Measurements from ENCODE around the gene ITGA4.

Gene ITGA4

GRCh38 chr2:181471783-181472182 lies 14.6 kb downstream of the ITGA4 start:
- TF ChIP-seq CTCF (IDR thresholded peaks at IDR 0.05; ENCODE audit: borderline replicate concordance, control extremely low read depth, extremely low read depth, insufficient read depth, missing control alignments), result no peak
- in situ Hi-C loops (cut with MboI; ENCODE audit: low sequenced_read_pairs, unreplicated experiment), result no loop called here
- DNase-seq (ENCODE audit: low spot score), result no peak

- no peak for TF ChIP-seq CTCF (IDR thresholded peaks at IDR 0.05; ENCODE audit: borderline replicate concordance, control extremely low read depth, extremely low read depth, insufficient read depth, missing control alignments)
- in situ Hi-C loops (cut with MboI; ENCODE audit: low sequenced_read_pairs, unreplicated experiment), result no loop called here
- no peak for DNase-seq (ENCODE audit: low spot score)
These were observed 15.8 kb downstream of the ITGA4 start for GRCh38 chr2:181472990-181473389.

GRCh38 chr2:181474222-181474881 lies 17.2 kb downstream of the ITGA4 start:
- TF ChIP-seq CTCF (IDR thresholded peaks at IDR 0.05; ENCODE audit: borderline replicate concordance, control extremely low read depth, extremely low read depth, insufficient read depth, missing control alignments), result no peak
- DNase-seq (ENCODE audit: low spot score), result no peak
- in situ Hi-C loops (cut with MboI; ENCODE audit: low sequenced_read_pairs, unreplicated experiment), result no loop called here

- in situ Hi-C loops (cut with MboI; ENCODE audit: low sequenced_read_pairs, unreplicated experiment), result no loop called here
- TF ChIP-seq CTCF (IDR thresholded peaks at IDR 0.05; ENCODE audit: borderline replicate concordance, control extremely low read depth, extremely low read depth, insufficient read depth, missing control alignments), result no peak
These were observed 26.0 kb downstream of the ITGA4 start for GRCh38 chr2:181483211-181483610.

GRCh38 chr2:181483876-181484275 lies 26.7 kb downstream of the ITGA4 start:
- DNase-seq (ENCODE audit: low spot score), result no peak
- in situ Hi-C loops (cut with MboI; ENCODE audit: low sequenced_read_pairs, unreplicated experiment), result no loop called here
- TF ChIP-seq CTCF (IDR thresholded peaks at IDR 0.05; ENCODE audit: borderline replicate concordance, control extremely low read depth, extremely low read depth, insufficient read depth, missing control alignments), result no peak

More at GRCh38 chr2:181483211-181483610, 26.0 kb downstream of the ITGA4 start:
- no peak for DNase-seq (ENCODE audit: low spot score)

- in situ Hi-C loops (cut with MboI; ENCODE audit: low sequenced_read_pairs, unreplicated experiment), result no loop called here
- DNase-seq (ENCODE audit: low spot score), result no peak
- TF ChIP-seq CTCF (IDR thresholded peaks at IDR 0.05; ENCODE audit: borderline replicate concordance, control extremely low read depth, extremely low read depth, insufficient read depth, missing control alignments), result no peak
These were observed 27.9 kb downstream of the ITGA4 start for GRCh38 chr2:181484851-181485637.

All from GM13976 (cell line).